Eye (tissue), 1 donor: ENCODE results near the gene PTPRU.
A peak's percentile ranks its signal among the peaks of the same experiment; 100 is the strongest.
"Not testable (repeated sequence)": the region's sequence is repeated elsewhere in the genome, so short reads cannot be mapped to it uniquely, and the experiment has no call there.

Experiments
- DNase-seq: peaks from one replicate; pipeline ENCODE4 v3.0.0-alpha.2; 2015

PTPRU gene

DNA sequence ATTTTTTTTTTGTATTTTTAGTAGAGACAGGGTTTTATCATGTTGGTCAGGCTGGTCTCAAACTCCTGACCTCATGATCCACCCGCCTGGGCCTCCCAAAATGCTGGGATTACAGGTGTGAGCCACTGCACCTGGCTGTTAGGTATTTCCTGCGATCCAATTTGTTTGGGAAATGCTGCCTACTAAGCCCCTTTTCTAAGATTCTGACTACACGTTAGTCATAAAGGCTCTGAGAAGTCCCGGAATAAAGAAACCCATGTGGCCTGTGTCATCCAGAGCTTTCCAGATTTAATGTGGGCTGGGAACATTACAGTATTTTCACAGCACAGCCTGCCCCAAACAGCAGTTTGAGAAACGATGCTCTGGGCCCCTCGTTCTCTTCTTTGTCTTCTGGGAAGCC, 14.1 kb upstream of the PTPRU start:
- not testable (repeated sequence) for DNase-seq

DNA sequence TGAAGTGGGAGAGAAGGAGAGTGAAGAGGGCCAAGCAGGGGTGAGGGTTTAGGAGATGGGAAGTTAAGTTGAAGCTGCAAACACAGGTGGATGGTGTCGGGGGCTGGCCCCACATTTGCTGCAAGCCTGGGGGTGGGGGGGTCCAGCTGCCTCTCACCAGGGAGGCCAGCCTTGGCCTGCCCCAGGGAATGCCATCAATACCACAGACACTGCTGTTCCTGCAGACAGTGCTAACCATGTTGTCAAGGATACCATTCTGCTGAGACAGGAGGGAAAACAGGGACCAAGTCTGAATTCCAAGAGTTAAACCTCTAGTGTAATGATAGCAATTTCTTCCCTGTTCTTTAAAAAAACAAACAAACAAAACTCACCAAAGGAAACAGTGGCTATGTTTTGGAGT, 13.6 kb upstream of the PTPRU start:
- no peak for DNase-seq

DNA sequence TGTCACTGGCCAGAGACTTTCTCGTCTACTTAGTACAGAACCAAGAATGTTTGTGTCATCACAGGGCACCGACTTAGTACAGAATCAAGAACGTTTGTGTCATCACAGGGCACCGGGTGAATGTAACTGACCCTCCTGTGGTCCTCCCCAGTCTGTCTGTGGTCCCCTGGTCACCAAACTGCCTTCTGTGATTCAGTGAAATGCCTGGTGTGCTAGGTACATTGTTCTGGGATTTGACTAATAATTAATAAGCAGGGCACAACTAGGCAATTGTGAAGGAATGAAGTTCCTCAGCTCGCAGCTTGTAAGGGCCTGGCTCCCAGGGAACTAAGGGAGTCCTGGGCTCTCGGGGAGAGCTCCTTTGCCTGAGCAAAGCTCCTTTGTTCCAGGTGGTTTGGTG, 12.8 kb upstream of the PTPRU start:
- DNase-seq: no peak

DNA sequence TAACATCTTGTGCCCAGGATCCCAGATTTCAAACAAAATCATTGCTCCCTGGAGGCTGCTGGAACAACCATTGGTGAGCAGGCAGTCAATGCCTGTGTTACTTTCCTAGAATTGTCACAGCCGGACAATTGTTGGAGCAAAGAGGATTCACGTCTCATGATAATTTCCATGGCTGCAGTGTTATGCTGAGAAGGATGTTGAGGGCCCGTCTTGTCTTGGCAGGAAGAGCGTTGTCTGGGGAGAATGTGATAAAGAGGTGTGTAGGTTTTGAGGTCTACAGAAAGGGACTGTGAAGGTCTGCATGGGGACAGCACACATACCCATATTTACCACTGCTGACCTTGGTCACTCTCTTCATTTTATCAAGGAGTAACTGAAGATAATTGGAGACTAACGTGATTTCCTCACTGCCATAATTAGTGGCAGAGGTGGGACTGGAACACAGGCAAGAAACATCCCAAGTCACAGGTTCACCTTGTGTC, 11.9 kb upstream of the PTPRU start:
- DNase-seq: no peak

DNA sequence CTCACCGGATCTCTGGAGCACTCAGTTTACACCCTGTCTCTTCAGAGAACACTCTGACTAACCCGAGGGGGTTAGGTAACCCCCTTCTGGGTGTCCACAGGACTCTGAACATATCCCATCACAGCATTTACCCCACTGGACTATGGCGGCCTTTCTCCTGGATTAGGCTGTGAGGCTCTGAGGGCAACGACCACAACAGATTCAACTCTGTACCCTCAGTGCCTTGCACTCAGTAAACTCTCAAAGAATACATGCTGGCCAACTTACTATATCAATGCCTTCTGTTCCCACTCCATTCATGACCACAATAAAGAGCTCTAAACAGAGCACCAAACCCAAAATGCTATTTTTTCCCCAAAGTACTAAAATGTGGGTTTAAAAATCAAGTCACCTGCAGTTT, 11.0 kb upstream of the PTPRU start:
- DNase-seq: no peak

DNA sequence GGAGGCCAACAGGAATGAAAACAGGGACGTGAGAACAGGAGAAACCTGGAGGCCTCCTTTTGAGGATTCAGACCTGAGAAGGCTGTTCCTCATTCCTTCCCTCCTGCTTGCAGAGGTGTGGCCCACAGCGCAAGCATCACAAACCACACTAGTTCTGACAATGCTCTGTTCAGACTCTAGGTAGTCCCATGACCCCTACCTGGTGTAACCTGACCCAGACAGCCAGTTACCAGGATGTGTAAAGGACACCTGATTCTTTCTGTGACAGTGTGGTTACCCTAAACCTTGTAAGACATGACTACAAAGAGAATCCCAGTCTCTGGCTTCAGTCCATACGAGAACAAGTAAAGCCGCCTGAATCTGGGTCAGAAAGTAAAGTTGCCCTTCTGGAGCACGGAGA, 8.8 kb upstream of the PTPRU start:
- DNase-seq: no peak

DNA sequence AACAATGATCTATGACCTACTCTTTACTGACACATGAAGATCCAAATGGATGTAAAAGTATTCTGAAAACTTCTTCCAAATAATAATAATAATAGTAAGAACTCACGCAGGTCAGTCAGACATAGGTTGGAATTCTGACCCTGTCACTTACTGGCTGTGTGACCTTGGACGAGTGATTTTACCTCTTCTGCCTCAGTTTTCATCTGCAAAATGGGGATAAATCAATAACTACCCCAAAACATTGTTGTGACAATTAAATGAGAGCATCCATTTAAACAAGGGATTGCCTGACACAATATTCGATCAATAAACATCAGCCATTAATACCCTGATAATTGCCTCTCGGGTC, 6.1 kb upstream of the PTPRU start:
- no peak for DNase-seq

DNA sequence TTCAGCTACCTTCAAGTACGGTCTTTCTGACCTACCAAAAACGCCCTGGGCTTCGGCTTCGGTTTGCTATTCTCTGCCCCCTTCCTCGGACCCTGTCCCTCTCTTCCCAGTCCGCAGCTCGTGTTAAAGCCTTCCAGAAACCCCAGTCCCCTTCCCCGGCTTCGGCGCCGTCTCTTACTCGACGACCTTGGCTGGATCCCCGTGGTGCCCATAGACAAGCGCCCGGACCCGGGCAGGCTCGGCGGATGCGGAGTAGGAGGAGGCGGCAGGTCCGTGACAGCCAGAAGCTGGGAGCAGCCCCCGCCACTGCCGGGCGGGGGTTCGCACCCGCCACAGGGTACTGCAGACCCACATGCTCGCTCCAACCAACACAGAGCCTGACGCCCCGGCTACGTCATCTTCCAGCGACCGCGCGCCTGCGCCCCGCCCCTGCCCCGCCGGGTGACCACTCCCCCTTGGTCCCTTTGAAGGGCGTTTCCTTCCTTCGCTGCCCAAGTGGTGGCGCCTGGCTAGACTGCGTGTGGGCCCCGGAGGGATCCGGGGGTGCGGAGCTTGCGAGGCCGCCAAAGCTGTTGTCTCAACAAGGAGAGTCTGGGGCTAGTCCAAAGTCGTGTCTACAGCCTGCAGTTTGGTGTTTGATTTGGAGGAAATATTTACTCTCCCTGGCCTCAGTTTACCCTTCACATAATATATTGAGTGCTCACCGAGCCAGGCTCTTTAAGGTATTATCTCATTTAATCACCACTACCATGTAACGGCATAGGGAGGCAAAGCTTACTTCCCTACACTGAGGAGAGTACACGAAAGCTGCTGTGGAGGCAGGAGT, 5.6 kb upstream of the PTPRU start, which contains the start of gene MECR:
Gene MECR, minus strand, starts transcription at position 382 of the 826 bp plus-strand sequence. Its CDS starts 28 bp downstream, at position 354.
- DNase-seq: peak; percentile 97

DNA sequence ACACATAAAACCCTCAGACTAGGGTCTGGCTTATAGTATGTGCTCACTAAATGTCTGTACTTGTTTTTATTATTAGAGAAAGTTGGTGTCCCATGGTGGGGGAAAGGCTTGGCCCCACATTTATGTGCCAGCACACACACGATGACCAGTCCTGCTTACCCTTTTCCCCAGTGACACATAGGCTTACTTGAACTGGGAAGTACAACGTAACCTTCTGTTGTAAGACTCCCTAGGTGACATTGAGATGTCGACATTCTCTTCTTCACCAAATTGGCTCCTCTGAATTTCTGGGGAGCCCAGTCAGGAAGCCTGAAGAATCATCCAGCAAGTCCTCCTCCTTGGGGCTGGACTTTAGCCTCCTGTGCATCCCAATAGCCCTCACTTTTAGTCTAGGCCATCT, 3.9 kb upstream of the PTPRU start:
- no peak for DNase-seq

DNA sequence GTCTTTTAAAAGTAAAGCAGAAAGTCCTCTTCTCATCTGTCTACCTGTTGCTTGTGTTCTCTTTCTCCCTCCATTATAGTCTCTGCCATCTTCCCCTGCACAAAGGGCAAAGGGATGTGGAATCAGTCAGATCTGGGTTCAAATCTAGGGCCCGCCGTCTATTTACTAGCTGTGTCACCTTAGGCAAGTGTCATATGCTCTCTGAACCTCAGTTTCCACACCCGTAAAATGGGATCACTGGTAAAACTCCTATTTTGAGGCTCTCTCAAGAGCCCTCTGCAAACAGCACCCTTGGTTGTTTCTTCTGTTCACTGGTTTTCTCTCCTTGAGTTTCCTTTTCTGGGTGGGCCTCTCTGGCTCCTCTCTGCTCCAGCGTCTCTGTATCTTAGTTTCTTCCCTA, 2.6 kb upstream of the PTPRU start:
- DNase-seq: no peak

DNA sequence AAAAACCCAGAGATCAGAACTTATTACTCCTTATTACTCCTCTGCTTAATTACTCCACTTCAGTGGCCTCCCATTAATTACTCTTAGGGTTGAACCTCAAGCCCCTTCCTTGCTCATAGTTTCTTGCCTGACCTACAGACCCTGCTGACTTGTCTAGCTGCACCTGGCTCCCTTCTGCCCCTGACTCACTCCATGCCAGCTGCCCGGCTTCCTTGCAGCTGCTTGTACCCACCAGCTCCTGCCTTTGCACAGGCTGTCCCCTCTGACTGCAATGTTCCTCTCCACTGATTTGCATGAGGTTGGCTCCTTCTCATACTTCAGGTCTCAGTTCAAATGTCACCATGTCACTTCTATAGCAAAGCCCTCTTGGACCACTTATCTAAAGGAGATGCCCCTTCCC, 1.9 kb upstream of the PTPRU start:
- no peak for DNase-seq

DNA sequence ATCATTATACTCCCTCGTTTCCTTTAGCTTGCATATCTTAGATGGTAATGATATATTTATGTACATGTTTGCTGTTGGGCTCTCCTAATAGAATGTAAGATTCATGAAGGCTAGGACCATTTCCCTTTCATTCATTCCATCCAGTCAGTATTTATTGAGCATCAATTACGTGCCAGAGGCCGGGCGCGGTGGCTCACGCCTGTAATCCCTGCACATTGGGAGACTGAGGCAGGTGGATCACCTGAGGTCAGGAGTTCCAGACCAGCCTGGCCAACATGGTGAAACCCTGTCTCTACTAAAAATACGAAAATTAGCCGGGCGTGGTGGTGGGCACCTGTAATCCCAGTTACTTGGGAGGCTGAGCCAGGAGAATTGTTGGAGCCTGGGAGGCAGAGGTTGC, 1.4 kb upstream of the PTPRU start:
- not testable (repeated sequence) for DNase-seq

DNA sequence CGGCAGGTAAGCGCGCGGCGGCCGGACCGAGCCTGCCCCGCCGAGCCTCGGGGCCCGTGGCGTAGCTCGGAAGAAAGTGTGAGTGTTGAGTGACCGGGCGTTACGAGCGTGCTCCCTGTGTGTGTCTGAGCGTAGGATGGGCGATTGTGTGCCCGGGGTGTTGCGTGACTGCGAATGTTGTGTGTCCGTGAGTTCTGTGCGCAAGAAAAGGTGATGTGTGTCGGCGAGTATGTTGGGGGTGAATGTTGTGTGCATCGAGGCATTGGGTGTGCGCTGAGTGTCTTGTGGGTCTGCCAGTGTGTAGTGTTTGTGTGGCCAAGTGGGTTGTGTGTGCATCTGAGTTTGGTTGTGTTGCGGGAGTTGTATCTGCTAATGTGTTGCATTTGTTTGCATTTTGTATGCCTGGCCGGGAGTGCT, 398 bp downstream of the PTPRU start:
- peak; percentile 86 for DNase-seq

DNA sequence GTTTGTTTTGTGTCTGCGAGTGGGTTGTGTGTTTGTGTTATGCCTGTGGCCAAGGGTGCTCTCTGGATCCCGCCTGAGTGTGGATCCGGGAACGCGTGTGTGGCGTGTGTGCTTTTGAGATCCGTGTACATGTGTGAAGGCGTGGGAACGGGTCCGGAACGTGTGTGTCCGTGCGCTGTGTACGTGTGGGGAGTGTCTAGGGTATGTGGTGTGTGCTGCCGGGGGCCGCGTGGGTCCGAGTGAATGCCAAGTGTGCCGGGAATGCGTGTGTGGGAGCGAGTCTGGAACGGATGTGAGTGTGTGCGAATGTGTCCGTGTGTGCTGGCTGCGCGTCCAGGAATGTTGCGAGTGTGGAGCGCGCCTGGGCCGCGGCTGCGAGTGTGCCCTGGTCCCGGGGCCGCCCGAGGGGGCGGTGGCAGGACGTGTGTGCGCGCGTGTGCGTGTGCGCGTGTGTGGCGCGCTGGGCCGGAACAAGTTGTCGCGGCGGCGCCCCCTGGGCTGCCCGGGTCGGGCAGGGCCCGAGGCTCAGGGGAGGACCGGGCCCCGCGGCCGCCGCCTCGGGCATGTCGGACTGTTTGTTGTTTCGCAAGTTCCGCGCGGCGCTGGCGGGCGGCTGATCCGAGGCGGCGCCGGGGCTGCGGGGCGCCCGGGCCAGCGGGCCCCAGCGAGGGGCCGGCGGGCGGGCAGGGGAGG, 953 bp downstream of the PTPRU start:
- peak; percentile 85 for DNase-seq

DNA sequence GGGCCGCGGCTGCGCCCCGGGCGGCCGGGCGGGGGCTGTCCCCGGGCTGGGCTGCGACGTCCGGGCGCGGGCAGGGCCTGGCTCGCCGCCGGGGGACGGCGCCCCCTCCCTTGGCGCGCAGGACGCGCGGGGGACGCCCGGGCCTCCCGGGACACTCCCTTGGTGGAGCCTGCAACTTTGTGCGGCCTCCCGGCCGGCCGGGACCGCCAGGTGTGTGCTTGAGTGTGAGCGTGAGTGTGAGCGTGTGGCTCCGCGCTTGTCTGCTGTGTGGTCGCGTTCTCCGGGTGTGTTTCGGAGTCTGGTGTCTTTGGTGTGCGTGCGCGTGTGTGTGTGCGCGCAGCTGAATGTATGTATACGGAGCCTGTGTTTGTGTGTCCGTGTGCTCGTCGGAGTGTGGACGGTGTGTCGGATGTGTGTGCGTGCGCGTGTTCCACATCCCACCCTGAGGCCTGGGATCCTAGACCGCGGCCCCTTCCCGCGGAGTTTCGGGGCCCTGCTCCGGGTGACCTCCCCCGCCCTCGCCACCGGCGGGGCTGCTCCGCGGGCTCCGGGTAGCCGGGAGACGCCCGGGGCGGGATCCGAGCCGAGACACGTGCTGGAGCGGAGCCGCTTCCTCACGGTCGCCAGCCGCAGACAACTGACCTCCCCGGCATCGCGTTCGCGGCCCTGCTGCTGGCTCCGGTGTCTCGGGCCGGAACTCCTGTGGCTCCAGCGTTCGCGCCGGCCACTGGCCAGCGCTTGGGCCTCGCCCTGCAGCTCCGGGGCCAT, 1.7 kb downstream of the PTPRU start:
- DNase-seq: peak; percentile 83

DNA sequence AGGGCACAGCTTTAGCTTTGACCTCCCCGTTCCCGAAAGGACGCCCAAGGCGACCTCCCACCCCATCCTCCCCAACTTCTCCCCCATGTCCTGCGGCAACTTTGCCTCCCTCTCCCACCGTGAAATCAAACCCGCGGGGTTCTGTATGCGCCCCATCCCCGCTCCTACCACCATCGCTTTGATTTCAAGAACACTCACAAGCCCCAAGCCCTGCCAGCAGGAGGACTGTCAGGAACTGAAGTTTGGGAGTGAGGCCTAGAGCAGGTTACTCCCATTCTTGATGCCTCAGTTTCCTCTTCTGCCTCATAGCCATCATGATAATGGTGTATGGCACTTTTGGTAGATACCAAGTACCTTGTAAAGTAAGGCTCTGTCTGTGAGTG, 2.3 kb downstream of the PTPRU start:
- DNase-seq: peak; percentile 51

DNA sequence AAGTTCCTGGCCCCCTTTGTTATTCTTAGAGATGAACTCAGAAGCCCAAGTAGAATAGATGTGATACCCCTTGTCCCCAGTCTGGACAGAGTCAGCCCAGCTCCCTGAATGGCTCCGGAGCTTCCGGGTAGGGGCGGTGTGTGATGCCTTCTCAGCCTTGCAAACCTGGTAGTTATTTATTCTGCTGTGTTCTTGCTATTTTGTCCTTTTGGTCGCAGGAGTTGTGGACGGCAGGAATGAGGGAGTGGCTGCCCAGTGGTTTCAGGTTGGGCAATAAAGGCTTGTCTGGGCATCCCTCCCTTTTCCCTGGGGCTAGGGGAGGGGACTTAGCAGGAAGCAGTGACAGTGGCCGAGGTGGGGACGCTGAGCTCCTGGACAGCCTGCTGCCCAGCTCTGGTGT, 2.8 kb downstream of the PTPRU start:
- DNase-seq: no peak

DNA sequence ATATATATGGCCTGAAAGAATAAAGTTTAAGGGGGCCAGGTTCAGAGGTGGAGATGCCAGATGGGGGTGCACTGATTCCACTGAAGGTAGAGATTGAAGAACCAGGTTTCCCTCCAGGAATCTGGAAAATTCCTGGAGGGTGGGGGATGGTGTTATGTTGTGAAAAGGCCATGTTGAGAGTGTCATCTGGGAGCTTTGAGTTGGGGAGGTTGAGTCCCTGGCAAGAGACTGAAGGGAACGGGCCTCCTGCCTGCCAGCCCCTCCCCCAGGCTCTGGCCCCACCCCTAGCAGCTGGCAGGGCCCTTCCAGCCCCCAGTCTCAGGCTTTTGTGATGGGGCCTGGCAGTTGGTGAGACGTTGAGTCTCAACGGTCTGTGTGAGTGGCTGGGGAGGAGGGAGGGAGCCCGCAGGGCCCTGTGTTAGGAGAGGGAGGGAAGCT, 4.1 kb downstream of the PTPRU start:
- peak; percentile 80 for DNase-seq

DNA sequence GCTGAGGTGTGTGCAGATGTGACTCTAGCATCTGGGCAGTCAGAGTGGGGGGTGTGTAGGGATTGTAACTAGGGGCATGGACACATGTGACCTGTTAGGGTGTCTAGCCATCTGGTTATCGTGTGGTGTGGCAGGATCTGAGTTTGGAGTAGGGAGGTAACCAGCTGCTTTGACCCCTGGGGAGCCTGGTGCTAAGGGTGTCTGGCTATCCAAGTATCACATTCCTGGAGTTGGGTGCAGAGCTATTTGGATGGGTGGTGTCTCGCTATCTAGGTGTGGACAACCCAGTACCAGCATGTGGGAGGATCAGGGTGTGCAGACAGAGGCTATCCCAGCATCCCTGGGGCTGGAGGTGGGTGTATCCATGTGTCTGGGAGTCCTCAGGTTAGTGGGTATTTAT, 4.7 kb downstream of the PTPRU start:
- no peak for DNase-seq

DNA sequence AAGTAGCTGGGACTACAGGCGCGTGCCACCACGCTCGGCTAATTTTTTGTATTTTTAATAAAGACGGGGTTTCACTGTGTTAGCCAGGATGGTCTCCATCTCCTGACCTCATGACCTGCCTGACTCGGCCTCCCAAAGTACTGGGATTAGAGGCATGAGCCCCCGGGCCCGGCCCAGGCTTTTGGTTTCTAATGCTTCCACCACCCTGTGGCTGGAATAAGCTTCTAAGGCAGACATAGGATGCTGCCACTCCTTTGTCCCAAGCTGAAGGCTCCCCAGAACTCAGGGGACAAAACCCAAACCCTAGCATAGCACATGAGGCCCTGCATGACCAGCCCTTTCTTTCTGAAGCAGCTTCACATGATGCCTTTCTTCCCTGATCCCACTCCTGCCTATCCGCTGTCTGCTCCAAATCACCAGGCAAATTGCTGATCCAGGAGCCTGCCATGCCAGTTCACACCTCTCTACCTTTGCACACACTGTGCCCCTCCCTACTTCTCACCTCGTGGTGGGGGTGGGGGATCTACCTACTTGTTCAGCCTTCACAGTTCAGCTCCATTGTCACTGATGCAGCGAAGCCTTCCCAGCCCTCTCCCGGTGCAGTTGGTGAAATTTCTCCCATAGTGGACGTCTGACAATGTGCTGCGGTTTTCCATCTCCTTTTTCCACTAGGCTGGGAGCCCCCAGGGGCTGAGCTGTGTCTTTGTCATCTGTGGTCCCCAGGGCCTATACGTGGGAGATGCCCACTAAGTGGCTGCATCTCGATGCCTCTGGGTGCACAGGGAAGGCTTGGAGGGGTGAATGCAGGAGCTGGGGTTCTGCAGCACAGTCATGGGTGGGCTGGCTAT, 6.9 kb downstream of the PTPRU start:
- no peak for DNase-seq

DNA sequence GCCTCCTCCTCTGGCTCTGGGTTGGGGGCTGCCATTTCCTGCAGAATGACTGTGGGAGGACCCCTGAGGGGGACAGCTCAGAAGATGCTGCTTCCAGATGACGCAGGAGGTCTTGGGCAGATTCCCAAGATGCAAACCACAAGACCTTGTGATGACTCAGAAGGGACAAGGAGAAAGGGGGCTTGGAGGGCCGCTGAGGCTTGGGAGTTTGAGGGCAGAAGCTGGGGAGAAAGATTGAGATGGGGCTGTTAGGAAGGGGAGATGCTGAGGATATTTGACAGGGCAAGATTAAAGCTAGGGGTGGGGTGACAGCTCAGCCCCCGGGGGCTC, 7.5 kb downstream of the PTPRU start:
- DNase-seq: no peak

DNA sequence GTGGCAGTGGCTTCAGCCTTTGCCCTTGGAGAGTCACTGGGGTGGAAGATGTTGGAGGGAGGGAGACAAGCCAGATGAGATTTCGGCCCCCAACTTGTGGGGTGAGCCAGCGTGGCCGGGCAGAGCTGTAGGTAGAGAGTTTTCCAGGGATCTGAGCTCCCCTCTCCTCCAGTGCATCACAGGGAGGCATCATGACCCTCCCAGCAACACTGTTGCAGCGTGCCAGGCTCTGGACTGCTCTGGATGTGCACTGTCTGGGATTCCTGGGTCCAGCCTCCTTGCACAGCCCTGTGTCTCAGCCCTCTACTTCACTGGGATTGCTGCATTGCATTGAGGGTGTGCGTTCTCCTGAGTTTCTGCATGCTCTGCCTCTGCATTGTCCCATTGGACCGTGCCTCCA, 8.9 kb downstream of the PTPRU start:
- no peak for DNase-seq

DNA sequence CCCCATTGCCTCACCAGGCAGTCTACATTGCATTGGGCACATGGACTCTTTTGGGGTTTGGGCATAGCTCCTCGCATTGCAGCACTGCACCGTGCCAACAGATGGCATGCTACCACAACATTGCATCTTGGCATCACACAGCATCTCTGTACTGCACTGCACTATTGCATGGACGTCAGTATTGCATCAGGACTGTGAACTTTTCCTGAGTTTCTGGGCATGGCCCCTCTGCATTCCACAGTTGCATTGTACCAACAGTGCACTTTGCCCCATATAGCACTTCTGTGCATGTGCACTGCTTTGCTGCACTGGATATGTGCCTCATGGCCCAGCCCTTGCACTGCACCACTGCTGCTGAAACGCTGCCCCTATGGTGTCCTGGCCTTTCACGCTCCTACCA, 9.6 kb downstream of the PTPRU start:
- peak; percentile 67 for DNase-seq
